PFSK-1 (cell line): ENCODE data around the gene CDHR3.

Experiments
- FOXP2 ChIP-seq: optimal IDR thresholded peaks from 2 replicates; pipeline ENCODE3; 2011; ENCODE audit warnings: borderline replicate concordance, control low read depth, inconsistent platforms; ENCODE audit not compliant: insufficient read depth; ENCODE audit errors: extremely low read length, extremely low read depth
- POLR2AphosphoS5 ChIP-seq: IDR thresholded peaks from 2 replicates; pipeline ENCODE4 v1.6.1; 2012; ENCODE audit warnings: low read depth, mild to moderate bottlenecking, control low read depth, low read length, moderate library complexity
- REST ChIP-seq, 2 experiments: IDR thresholded peaks; 2 replicates each; pipeline versions ENCODE4 v1.6.1 to v1.8.0; 2011 to 2012; ENCODE audit warnings: low read depth in 2 of 2, low read length in 2 of 2, control low read depth in 1 of 2, inconsistent platforms in 1 of 2, mild to moderate bottlenecking in 1 of 2, moderate library complexity in 1 of 2; ENCODE audit not compliant: insufficient read depth in 1 of 2
- SIN3A ChIP-seq: IDR thresholded peaks from 2 replicates; pipeline ENCODE4 v1.6.1; 2012; ENCODE audit warnings: mild to moderate bottlenecking, low read length, moderate library complexity, borderline replicate concordance; ENCODE audit not compliant: insufficient read depth
- TAF1 ChIP-seq: IDR thresholded peaks from 2 replicates; pipeline ENCODE4 v1.6.1; 2012; ENCODE audit warnings: low read length, control low read depth, borderline replicate concordance; ENCODE audit not compliant: insufficient read depth

Gene CDHR3

GRCh38 chr7:106048706-106049020, 85.6 kb downstream of the CDHR3 start:
- no peak for TF ChIP-seq POLR2AphosphoS5

- TF ChIP-seq TAF1 (no peak), POLR2AphosphoS5 (no peak)
Measured at GRCh38 chr7:106049139-106049752, 86.2 kb downstream of the CDHR3 start.

GRCh38 chr7:106050002-106050745, 87.1 kb downstream of the CDHR3 start:
- no peak for TF ChIP-seq POLR2AphosphoS5
- no peak for TF ChIP-seq FOXP2
- no peak for TF ChIP-seq SIN3A
- no peak for TF ChIP-seq TAF1
- TF ChIP-seq REST (IDR thresholded peaks at IDR 0.05; ENCODE audit: insufficient read depth in 1 of 2, low read depth in 2 of 2, low read length in 2 of 2): no peak

- TF ChIP-seq POLR2AphosphoS5: no peak
- no peak for TF ChIP-seq SIN3A
- TF ChIP-seq FOXP2: no peak
- no peak for TF ChIP-seq REST (IDR thresholded peaks at IDR 0.05; ENCODE audit: insufficient read depth in 1 of 2, low read depth in 2 of 2, low read length in 2 of 2)
- TF ChIP-seq TAF1: no peak
Measured at GRCh38 chr7:106050746-106051117, 87.7 kb downstream of the CDHR3 start.

GRCh38 chr7:106052681-106053080, 89.6 kb downstream of the CDHR3 start:
- TF ChIP-seq TAF1 (no peak), FOXP2 (no peak), REST (IDR thresholded peaks at IDR 0.05; ENCODE audit: insufficient read depth in 1 of 2, low read depth in 2 of 2, low read length in 2 of 2) (no peak), SIN3A (no peak), POLR2AphosphoS5 (no peak)

- peak; percentile 74 to 84 for TF ChIP-seq REST (IDR thresholded peaks at IDR 0.05; ENCODE audit: insufficient read depth in 1 of 2, low read depth in 2 of 2, low read length in 2 of 2)
- no peak for TF ChIP-seq SIN3A
Measured at GRCh38 chr7:106053109-106053508, 90.0 kb downstream of the CDHR3 start.
